Panc1 (cell line): ENCODE measurements around the gene LAMP2. TPM values are rescaled to one million over a fixed set of nuclear protein-coding genes. Genes with fewer than 3 reads are reported as not detected.
A peak's percentile ranks its signal among the peaks of the same experiment; 100 is the strongest.

Experiments
- ATAC-seq: fragments of 200-7000 bp; cut with Tn5 transposase; 2 replicates; pipeline ENCODE4 v1.9.1; 2020; ENCODE audit warnings: mild to moderate bottlenecking, moderate library complexity
- BruUV-seq: library from RNA; stranded (reverse); fragments of 400-500 nt; replicated peaks from 2 replicates; lab custom pipeline; 2021; lab: Mats Ljungman, UMichigan
- CTCF ChIA-PET: fragments of 300-600 bp; sonication (Branson Sonifier 250); formaldehyde crosslinking; loops from one replicate; lab custom pipeline; 2022; ENCODE audit warnings: antibody characterized with exemption; lab: Charles Lee
- POLR2A ChIA-PET: fragments of 300-600 bp; sonication (Branson Sonifier 250); formaldehyde crosslinking; loops from one replicate; lab custom pipeline; 2022; ENCODE audit warnings: antibody characterized with exemption; lab: Charles Lee
- DNase-seq: peaks from one replicate; pipeline ENCODE4 v3.0.0-alpha.2; 2010; ENCODE audit warnings: low read depth, low spot score
- H3K27ac ChIP-seq: 2 replicates; pipeline ENCODE4 v1.5.1; 2011; ENCODE audit warnings: mild to moderate bottlenecking, low read length, inconsistent platforms
- H3K27me3 ChIP-seq: fragments of 200-500 bp; sonication (Bioruptor generic); 2 replicates; pipeline ENCODE4 v1.6.0; 2014; ENCODE audit warnings: low read length, inconsistent platforms; ENCODE audit not compliant: control insufficient read depth, insufficient read depth
- H3K36me3 ChIP-seq: fragments of 200-500 bp; sonication (Bioruptor generic); 2 replicates; pipeline ENCODE4 v1.5.1; 2014; ENCODE audit warnings: inconsistent platforms, mild to moderate bottlenecking, low read length, moderate library complexity; ENCODE audit not compliant: control insufficient read depth, insufficient read depth
- H3K4me1 ChIP-seq: 2 replicates; pipeline ENCODE4 v1.5.1; 2011; ENCODE audit warnings: inconsistent platforms, mild to moderate bottlenecking, low read length, moderate library complexity; ENCODE audit not compliant: control insufficient read depth, insufficient read depth
- H3K4me3 ChIP-seq, 2 experiments: 2 replicates each; pipeline ENCODE4 v1.5.1; 2011 to 2012; ENCODE audit warnings: low read depth in 2 of 2, low read length in 2 of 2, mild to moderate bottlenecking in 2 of 2, inconsistent platforms in 1 of 2, moderate library complexity in 1 of 2
- H3K9me3 ChIP-seq: fragments of 200-500 bp; sonication (Bioruptor generic); 2 replicates; pipeline ENCODE4 v1.5.1; 2014; ENCODE audit warnings: low read depth, mild to moderate bottlenecking, inconsistent platforms, low read length, moderate library complexity; ENCODE audit not compliant: control insufficient read depth, insufficient read depth
- POLR2AphosphoS5 ChIP-seq: IDR thresholded peaks from 2 replicates; pipeline ENCODE4 v1.6.1; 2012; ENCODE audit warnings: mild to moderate bottlenecking, low read depth, low read length, moderate library complexity
- SIN3A ChIP-seq: IDR thresholded peaks from 2 replicates; pipeline ENCODE4 v1.6.1; 2012; ENCODE audit warnings: low read depth, mild to moderate bottlenecking, low read length, moderate library complexity, borderline replicate concordance; ENCODE audit not compliant: insufficient read depth
- TCF7L2 ChIP-seq: IDR thresholded peaks from 2 replicates; pipeline ENCODE4 v1.6.1; 2011; ENCODE audit warnings: mild to moderate bottlenecking, low read depth, low read length, inconsistent platforms
- in situ Hi-C: cut with HindIII; loops from 2 replicates; pipeline ENCODE4 v1.10.0; 2016; ENCODE audit warnings: low sequenced_read_pairs, low pct_unique_long_range_greater_than_20kb
- intact Hi-C: fragments of 100-400 bp; cut with micrococcal nuclease; formaldehyde crosslinking; loops from one replicate; pipeline ENCODE4 v1.10.0; 2022; ENCODE audit not compliant: unreplicated experiment
- total RNA-seq: library from RNA; stranded (reverse); gene quantifications from one replicate; pipeline ENCODE4 v1.2.1, GENCODE V29; 2021; ENCODE audit not compliant: unreplicated experiment
- TF ChIP-seq, protein P1 (sequence below): fragments of 450-650 bp; IDR thresholded peaks from 2 replicates; pipeline ENCODE4 v1.5.1; 2017; ENCODE audit warnings: mild to moderate bottlenecking
- TF ChIP-seq, protein P2 (sequence below), 2 experiments: IDR thresholded peaks; 2 replicates each; pipeline ENCODE4 v1.6.1; 2011 to 2012; ENCODE audit warnings: low read depth in 2 of 2, control low read depth in 1 of 2, low read length in 1 of 2, mild to moderate bottlenecking in 1 of 2, moderate library complexity in 1 of 2; ENCODE audit not compliant: insufficient read depth in 1 of 2

Gene LAMP2
- total RNA-seq, 1 experiment from 2014 or later = 243 TPM

DNA sequence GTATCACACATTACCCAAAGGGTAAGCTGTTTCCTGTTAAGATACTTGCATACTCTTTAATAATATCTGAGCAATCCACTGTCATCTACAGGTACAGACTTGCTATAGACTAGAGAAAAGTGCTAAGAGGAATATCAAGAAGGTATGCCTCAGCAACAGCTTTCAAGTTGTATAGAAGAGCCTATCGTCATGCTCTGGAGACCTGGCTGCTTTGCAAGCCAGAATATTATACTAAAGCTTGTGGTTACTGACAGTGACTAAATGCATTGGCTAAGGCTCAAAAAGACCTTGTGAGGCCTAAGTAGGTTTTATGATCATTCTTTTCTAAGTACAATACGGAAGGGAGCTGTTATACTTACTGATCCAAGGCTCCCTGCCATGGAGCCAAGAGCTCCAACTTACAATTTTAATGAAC lies 11.3 kb downstream of the LAMP2 start:
- BruUV-seq = no TSS peak
- ATAC-seq = peak; percentile 75
- POLR2A ChIA-PET = interaction anchor here (0.5 to 0.6 kb wide), 2 partner anchors 12 to 206 kb away, joined by 3 to 13 read pairs; no protein-coding TSS in a partner anchor
- H3K36me3 ChIP-seq = peaks cover 3% of the 10 kb centered on the region; the same call in 1 of the 2 replicates
- H3K27me3 ChIP-seq = no peaks in the 10 kb centered on the region
- no peak overlapping the region for H3K27ac ChIP-seq
- H3K9me3 ChIP-seq = no peaks in the 10 kb centered on the region
- peak; percentile 5 for DNase-seq
- H3K4me3 ChIP-seq = no peak overlapping the region
- TF ChIP-seq, protein P1, sequence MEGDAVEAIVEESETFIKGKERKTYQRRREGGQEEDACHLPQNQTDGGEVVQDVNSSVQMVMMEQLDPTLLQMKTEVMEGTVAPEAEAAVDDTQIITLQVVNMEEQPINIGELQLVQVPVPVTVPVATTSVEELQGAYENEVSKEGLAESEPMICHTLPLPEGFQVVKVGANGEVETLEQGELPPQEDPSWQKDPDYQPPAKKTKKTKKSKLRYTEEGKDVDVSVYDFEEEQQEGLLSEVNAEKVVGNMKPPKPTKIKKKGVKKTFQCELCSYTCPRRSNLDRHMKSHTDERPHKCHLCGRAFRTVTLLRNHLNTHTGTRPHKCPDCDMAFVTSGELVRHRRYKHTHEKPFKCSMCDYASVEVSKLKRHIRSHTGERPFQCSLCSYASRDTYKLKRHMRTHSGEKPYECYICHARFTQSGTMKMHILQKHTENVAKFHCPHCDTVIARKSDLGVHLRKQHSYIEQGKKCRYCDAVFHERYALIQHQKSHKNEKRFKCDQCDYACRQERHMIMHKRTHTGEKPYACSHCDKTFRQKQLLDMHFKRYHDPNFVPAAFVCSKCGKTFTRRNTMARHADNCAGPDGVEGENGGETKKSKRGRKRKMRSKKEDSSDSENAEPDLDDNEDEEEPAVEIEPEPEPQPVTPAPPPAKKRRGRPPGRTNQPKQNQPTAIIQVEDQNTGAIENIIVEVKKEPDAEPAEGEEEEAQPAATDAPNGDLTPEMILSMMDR = no peak
- TF ChIP-seq SIN3A = no peak
- CTCF ChIA-PET = no interaction called here
- H3K4me1 ChIP-seq = peaks cover 12% of the 10 kb centered on the region; the same call in 1 of the 2 replicates
- in situ Hi-C loops (no loop called here), intact Hi-C loops (loop anchor here (10.0 kb wide), 1 partner anchor 143 kb away; the partner anchor contains the start of gene TMEM255A)

DNA sequence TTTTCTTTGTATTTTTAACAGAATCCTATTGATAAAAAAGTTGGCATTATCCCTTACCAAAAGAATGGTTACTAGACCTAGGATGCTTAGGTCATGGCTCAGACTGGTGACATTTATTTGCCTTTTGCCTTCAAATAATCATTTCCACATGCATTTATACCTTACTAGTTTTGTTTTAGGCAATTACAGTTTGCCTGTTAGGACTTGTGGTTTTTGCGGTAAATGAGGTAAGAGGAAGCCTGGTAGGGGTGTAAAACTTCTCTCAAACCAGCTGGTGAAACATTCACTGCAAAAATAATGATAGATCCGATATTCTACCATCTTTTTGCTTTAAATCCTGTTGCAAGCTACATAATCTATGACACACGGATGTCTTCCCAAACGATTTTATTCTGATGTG lies 12.1 kb downstream of the LAMP2 start:
- POLR2A ChIA-PET = interaction anchor here (0.5 kb wide), 1 partner anchor 11 kb away, joined by 3 read pairs; no protein-coding TSS in a partner anchor
- BruUV-seq = no TSS peak
- in situ Hi-C loops = no loop called here

DNA sequence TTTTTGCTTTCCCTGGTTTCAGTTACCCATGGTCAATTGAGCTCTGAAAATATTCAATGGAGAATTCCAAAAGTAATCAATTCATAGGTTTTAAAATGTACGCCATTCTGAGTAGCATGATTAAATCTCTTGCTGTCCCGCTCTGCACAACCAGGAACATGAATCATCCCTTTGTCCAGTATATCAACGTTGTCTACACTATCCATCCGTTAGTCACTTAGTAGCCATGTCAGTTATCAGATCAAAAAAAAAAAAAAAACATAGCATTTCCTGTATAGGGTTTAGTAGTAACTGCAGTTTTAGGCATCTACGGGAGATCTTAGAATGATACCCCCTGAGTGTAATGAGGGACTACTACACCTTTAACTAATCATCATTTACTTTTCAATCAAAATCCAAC lies 15.1 kb downstream of the LAMP2 start:
- in situ Hi-C loops = no loop called here
- no peak overlapping the region for H3K4me3 ChIP-seq
- CTCF ChIA-PET = no interaction called here
- no peak for TF ChIP-seq TCF7L2
- TF ChIP-seq POLR2AphosphoS5 = no peak
- TF ChIP-seq, protein P2, sequence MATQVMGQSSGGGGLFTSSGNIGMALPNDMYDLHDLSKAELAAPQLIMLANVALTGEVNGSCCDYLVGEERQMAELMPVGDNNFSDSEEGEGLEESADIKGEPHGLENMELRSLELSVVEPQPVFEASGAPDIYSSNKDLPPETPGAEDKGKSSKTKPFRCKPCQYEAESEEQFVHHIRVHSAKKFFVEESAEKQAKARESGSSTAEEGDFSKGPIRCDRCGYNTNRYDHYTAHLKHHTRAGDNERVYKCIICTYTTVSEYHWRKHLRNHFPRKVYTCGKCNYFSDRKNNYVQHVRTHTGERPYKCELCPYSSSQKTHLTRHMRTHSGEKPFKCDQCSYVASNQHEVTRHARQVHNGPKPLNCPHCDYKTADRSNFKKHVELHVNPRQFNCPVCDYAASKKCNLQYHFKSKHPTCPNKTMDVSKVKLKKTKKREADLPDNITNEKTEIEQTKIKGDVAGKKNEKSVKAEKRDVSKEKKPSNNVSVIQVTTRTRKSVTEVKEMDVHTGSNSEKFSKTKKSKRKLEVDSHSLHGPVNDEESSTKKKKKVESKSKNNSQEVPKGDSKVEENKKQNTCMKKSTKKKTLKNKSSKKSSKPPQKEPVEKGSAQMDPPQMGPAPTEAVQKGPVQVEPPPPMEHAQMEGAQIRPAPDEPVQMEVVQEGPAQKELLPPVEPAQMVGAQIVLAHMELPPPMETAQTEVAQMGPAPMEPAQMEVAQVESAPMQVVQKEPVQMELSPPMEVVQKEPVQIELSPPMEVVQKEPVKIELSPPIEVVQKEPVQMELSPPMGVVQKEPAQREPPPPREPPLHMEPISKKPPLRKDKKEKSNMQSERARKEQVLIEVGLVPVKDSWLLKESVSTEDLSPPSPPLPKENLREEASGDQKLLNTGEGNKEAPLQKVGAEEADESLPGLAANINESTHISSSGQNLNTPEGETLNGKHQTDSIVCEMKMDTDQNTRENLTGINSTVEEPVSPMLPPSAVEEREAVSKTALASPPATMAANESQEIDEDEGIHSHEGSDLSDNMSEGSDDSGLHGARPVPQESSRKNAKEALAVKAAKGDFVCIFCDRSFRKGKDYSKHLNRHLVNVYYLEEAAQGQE (IDR thresholded peaks at IDR 0.05; ENCODE audit: insufficient read depth in 1 of 2, low read depth in 2 of 2, low read length in 1 of 2) = no peak
- TF ChIP-seq, protein P1 = no peak
- TF ChIP-seq SIN3A = no peak
- intact Hi-C loops = loop anchor here (5.0 to 10.0 kb wide), 2 partner anchors 72 to 139 kb away; partner anchors contain the start of gene TMEM255A
- no peak for DNase-seq
- H3K9me3 ChIP-seq = no peaks in the 10 kb centered on the region
- BruUV-seq = no TSS peak
- peaks cover 12% of the 10 kb centered on the region; the same call in 1 of the 2 replicates for H3K4me1 ChIP-seq
- peaks cover 3% of the 10 kb centered on the region; the same call in 1 of the 2 replicates for H3K36me3 ChIP-seq
- POLR2A ChIA-PET = interaction anchor here (0.6 kb wide), 1 partner anchor 7 kb away, joined by 4 read pairs; no protein-coding TSS in a partner anchor
- no peak overlapping the region for H3K27ac ChIP-seq
- no peaks in the 10 kb centered on the region for H3K27me3 ChIP-seq
- peak; percentile 35; the same call in 1 of the 2 replicates for ATAC-seq

More for the DNA sequence above, 12.1 kb downstream of the LAMP2 start:
- no peak overlapping the region for H3K27ac ChIP-seq
- ATAC-seq (no peak), DNase-seq (no peak)
- H3K27me3 ChIP-seq = no peaks in the 10 kb centered on the region
- H3K4me3 ChIP-seq = no peak overlapping the region
- TF ChIP-seq SIN3A = no peak
- peaks cover 12% of the 10 kb centered on the region; the same call in 1 of the 2 replicates for H3K4me1 ChIP-seq
- H3K9me3 ChIP-seq = no peaks in the 10 kb centered on the region
- peaks cover 3% of the 10 kb centered on the region; the same call in 1 of the 2 replicates for H3K36me3 ChIP-seq
- intact Hi-C loops = loop anchor here (10.0 kb wide), 1 partner anchor 142 kb away; the partner anchor contains the start of gene TMEM255A
- CTCF ChIA-PET = no interaction called here
